Right ventricle myocardium superior (tissue), 1 donor: ENCODE data around the gene MEGF8. TPM values are rescaled to one million over a fixed set of nuclear protein-coding genes. Genes with fewer than 3 reads are reported as not detected.

Experiments
- ATAC-seq: fragments of 200-7000 bp; cut with Tn5 transposase; one replicate; pipeline ENCODE4 v1.9.1; 2020; ENCODE audit warnings: mild to moderate bottlenecking; ENCODE audit not compliant: poor library complexity
- DNase-seq: peaks from one replicate; pipeline ENCODE4 v3.0.0-alpha.2; 2020
- intact Hi-C: fragments of 100-400 bp; cut with DNase I; formaldehyde crosslinking; loops from one replicate; pipeline ENCODE4 v1.11.2; 2022
- total RNA-seq: library from RNA; stranded (reverse); fragmentation: NEBNext Ultra II Directional; extraction: Animal tissue kit (Norgen Biotek cat#: 25700); gene quantifications from one replicate; pipeline ENCODE4 v1.2.1, GENCODE V29; 2021
- donor health status: DM: no; HTN: yes; CAD: no; lungs with severe emphysema.

MEGF8 gene
- total RNA-seq, 1 donor from 2014 or later: 34.3 TPM

- no peak for ATAC-seq
- intact Hi-C loops: no loop called here
Measured at GRCh38 chr19:42397263-42398166, 72.1 kb downstream of the MEGF8 start.

DNA sequence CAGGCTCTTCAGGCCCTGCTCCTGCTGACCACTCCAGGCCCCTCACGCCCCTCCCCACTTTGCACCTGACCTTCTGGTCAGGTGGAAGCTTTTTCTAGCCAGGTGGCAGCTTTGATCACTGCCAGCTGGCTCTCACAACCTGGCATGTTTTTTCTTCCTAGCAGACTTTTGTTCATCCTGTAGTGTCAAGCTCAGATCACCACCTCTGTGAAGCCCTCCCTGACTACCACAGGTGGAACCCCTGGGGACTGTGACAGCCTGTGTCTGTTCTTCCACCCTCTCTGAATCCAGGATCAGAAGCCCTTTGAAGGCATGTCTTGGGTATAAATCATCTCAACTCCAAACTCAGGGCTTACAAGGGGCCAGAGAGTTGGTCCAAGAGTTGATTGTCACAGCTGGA, 75.0 kb downstream of the MEGF8 start:
- intact Hi-C loops: no loop called here
- DNase-seq (no peak), ATAC-seq (no peak)

More at GRCh38 chr19:42397263-42398166, 72.1 kb downstream of the MEGF8 start:
- DNase-seq: no peak

DNA sequence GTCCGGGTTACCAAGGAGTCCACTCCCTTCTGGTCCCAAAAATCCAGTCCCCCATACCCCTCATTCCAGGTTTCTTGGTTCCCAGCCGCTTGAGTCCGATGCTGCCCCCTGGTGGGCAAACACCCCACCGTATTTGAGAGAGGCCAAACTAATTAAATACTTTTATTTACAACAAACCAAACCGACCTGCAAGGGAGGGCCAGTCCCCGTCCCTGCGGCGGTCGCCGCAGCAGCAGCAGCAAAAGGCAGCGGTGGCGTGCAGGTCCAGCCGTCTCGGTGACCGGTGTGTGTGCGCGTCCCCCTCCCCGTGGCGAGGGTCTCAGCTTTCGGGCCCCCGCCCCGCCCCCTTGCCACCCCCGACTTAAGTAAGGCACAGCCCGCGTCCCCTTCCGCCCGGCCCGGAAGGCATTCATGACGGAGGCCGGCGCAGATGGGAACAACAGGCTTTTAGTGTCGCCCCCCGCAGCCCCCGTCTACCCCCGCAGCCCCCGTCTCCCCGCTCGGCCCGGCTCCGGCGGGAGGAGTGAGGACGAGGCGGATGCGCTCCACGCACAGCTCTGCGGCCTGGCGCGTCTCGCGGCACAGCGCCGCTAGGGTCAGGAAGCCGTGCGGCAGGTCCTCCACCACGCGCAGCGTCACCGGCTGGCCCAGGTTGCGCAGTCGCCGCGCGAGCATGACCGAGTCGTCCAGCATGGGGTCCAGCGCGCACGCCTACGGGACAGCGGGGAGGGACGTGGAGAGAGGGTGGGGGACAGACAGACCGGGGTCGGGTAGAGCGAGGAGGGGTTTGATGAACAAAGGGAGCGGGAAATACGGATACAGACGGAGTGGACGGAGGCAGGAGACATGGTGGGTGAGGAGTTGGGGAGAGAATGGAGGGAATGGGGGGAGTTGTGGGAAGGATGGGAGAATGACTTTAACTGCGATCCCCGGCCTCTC, 76.2 kb downstream of the MEGF8 start:
- intact Hi-C loops: no loop called here
- peak; percentile 90 for DNase-seq
- peak; percentile 76 for ATAC-seq

GRCh38 chr19:42402376-42403116, 77.1 kb downstream of the MEGF8 start:
- intact Hi-C loops: no loop called here
- DNase-seq (no peak), ATAC-seq (peak; percentile 2)

DNA sequence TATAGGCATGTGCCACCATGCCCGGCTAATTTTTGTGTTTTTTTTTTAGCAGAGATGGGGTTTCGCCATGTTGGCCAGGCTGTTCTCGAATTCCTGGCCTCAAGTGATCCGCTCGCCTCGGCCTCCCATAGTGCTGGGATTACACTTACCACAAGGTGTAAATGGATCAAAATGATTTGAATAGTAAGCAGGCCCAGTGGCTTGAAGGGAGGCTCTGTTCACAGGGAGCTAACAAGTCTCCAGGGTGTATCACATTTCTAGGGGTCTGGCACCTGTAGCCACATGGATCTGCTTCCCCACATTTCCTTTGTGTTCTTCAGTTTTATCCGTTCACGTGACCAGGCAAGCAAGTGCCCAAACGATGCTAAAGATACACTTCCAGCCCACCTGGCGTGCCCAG, 78.2 kb downstream of the MEGF8 start:
- intact Hi-C loops: no loop called here
- DNase-seq (no peak), ATAC-seq (no peak)

GRCh38 chr19:42406111-42406510, 80.7 kb downstream of the MEGF8 start:
- DNase-seq (no peak), ATAC-seq (no peak)
- intact Hi-C loops: no loop called here

- ATAC-seq (no peak), DNase-seq (no peak)
- intact Hi-C loops: no loop called here
Measured at GRCh38 chr19:42407085-42407815, 81.8 kb downstream of the MEGF8 start.

- DNase-seq (no peak), ATAC-seq (no peak)
- intact Hi-C loops: no loop called here
Measured at GRCh38 chr19:42407816-42408175, 82.4 kb downstream of the MEGF8 start.

- intact Hi-C loops: no loop called here
- ATAC-seq (peak; percentile 69), DNase-seq (peak; percentile 73)
Measured at GRCh38 chr19:42409477-42409876, 84.0 kb downstream of the MEGF8 start.

DNA sequence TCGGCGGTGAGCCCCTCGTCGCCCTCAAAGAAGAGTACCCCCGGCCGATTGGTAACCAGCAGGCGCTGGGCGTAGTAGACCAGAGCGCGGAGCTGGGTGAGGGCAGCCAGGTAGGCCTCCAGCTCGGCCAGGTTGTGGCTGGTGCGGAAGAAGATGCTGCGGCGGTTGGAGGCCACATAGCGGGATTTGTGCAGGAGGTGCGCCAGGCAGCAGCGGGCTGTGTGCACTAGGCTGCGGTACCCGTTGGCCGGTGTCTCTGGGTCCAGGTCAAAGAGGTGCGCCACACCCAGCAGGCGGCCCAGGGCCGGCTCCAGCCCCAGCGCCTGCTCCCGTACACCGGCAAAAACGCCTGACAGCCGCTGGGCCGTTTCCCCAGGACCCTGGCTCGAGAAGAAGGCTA, 84.9 kb downstream of the MEGF8 start:
- ATAC-seq: no peak
- intact Hi-C loops: no loop called here
- DNase-seq: no peak

DNA sequence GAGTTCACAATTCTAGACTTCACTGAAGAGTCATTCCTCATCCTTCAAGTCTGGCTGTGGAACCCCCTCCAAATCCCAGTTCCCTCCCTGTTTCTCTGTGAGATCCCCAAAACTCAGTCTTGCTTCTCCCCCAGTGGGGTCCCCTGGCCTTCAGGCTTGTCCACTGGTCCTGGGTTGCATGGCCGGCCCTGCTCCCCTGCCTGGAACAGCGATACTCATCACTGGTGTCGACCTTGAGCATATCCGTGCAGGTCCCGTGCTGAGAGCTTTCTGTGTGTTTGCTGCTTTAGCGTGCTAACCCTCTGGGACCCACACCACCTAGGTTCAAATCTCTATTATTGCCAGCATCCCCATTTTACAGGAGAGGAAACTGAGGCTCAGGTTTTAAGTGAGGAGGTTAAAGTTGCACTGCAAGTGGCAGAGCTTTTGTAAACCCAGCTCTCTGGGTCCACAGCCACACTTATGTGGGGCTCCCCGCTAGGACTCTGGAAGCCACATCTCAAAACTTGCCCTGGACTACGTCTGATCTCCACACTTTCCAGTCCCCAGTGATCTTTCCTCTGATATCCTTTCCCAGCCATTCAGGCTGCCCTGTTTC, 86.2 kb downstream of the MEGF8 start:
- ATAC-seq: no peak
- intact Hi-C loops: no loop called here
- DNase-seq: no peak

DNA sequence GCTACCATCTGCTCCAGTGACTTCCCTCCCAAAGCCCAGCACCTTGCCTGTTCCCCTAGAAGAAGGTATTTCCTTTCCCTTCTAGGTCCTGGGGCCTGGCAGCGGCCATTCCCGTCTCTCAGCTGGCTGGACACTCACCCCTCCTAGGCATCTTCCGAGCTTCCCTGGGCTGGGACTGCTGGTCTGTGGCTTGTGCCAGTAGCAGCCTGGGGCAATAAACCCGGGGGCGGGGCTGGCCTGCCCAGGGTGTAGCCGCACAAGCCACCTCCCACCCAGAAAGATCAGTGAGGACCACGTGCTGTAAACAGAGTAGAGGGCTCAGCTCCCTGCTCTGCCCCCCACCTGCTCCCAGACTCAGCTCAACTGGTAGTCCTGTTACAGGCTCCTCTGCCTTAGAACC, 86.8 kb downstream of the MEGF8 start:
- peak; percentile 8 for ATAC-seq
- DNase-seq: peak; percentile 55
- intact Hi-C loops: no loop called here

GRCh38 chr19:42412661-42413076, 87.2 kb downstream of the MEGF8 start:
- ATAC-seq (peak; percentile 77), DNase-seq (peak; percentile 72)
- intact Hi-C loops: no loop called here

GRCh38 chr19:42419309-42419708, 93.9 kb downstream of the MEGF8 start:
- ATAC-seq (peak; percentile 32), DNase-seq (peak; percentile 70)
- intact Hi-C loops: no loop called here

- intact Hi-C loops: no loop called here
- DNase-seq: peak; percentile 69
Measured at GRCh38 chr19:42420055-42420544, 94.7 kb downstream of the MEGF8 start.

DNA sequence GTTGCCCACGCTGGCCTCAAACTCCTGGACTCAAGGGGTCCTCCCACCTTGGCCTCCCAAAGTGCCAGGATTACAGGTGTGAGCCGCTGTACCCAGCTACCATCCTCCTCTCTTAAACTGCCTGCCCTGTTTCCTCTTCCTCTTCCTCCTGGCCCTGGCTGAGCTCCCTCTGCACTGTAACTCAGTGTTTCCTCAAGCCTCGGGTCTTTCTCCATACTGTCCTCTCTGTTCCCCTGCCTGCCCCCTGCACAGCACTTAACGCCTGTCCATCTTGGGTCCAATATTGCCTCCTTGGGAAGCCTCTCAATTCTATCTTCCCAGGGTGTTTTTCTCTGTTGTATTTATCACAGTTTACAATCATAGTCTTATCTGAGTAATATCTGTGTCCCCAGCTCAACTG, 95.7 kb downstream of the MEGF8 start:
- intact Hi-C loops: no loop called here

More at GRCh38 chr19:42420055-42420544, 94.7 kb downstream of the MEGF8 start:
- no peak for ATAC-seq

DNA sequence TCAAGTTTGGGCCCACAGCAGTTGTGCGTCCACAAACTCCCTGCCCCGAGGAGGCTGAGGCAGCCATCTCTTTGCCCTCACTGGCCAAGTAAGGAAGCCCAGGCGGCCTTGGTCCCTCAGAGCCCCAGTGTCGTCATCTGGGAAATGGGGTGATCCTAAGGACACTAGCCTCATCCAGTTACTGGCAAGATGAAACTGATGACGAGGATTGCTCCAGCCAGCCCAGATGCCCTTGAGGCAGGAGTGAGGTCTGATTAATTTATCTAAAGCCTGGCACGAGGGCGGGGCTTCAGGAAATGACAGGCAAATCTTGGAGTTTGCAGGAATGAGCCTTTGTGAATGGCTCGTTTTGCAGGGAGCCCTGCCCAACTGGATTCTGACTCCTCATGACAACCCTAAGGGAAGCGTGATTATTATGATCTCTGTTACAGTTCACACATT, 96.2 kb downstream of the MEGF8 start:
- intact Hi-C loops: no loop called here
- peak; percentile 20 for ATAC-seq
- peak; percentile 71 for DNase-seq

More for the DNA sequence above, 95.7 kb downstream of the MEGF8 start:
- no peak for ATAC-seq
- DNase-seq: no peak
